Heart left ventricle (tissue), 16 donors: ENCODE data around the gene LYRM2. TPM values are rescaled to one million over a fixed set of nuclear protein-coding genes. Genes with fewer than 3 reads are reported as not detected.

Experiments
- ATAC-seq, 4 donors: fragments of 200-7000 bp; cut with Tn5 transposase; one replicate each; pipeline ENCODE4 v1.9.1; 2020 to 2022; ENCODE audit warnings: moderate library complexity in 4 of 4, mild to moderate bottlenecking in 3 of 4, moderate number of reproducible peaks in 1 of 4
- DNase-seq, 5 donors: peaks; one replicate each; pipeline ENCODE4 v3.0.0-alpha.2; 2020
- H3K27ac ChIP-seq, 12 donors: fragments of 200-600 bp; sonication (generic) in 4 of 12; one replicate each; pipeline versions ENCODE4 v1.5.0 to v1.8.0; 2016 to 2022; ENCODE audit warnings: mild to moderate bottlenecking in 2 of 12
- H3K27me3 ChIP-seq, 9 donors: fragments of 200-600 bp; sonication (generic) in 2 of 9; one replicate each; pipeline versions ENCODE4 v1.5.1 to v1.8.0; 2016 to 2022; ENCODE audit warnings: mild to moderate bottlenecking in 3 of 9
- H3K36me3 ChIP-seq, 9 donors: fragments of 200-600 bp; sonication (generic) in 2 of 9; one replicate each; pipeline versions ENCODE4 v1.5.0 to v1.8.0; 2018 to 2022; ENCODE audit warnings: mild to moderate bottlenecking in 2 of 9
- H3K4me1 ChIP-seq, 12 donors: fragments of 200-600 bp; sonication (generic) in 4 of 12; one replicate each; pipeline versions ENCODE4 v1.5.0 to v1.8.0; 2016 to 2022; ENCODE audit warnings: mild to moderate bottlenecking in 3 of 12
- H3K4me3 ChIP-seq, 12 donors: fragments of 200-600 bp; sonication (generic) in 4 of 12; one replicate each; pipeline versions ENCODE4 v1.5.0 to v1.8.0; 2017 to 2022; ENCODE audit warnings: mild to moderate bottlenecking in 9 of 12, moderate library complexity in 4 of 12
- H3K9me3 ChIP-seq, 12 donors: fragments of 200-600 bp; sonication (generic) in 4 of 12; one replicate each; pipeline versions ENCODE4 v1.5.0 to v1.8.0; 2016 to 2022; ENCODE audit warnings: mild to moderate bottlenecking in 1 of 12
- CTCF ChIP-seq, 12 donors: fragments of 200-600 bp; sonication (generic) in 4 of 12; IDR thresholded peaks; one replicate each; pipeline versions ENCODE4 v1.5.0 to v1.8.0; 2018 to 2022; ENCODE audit warnings: antibody characterized with exemption in 12 of 12, mild to moderate bottlenecking in 5 of 12
- POLR2A ChIP-seq, 2 donors: fragments of 450-650 bp; IDR thresholded peaks; one replicate each; pipeline ENCODE4 v1.6.1; 2017; ENCODE audit warnings: antibody characterized with exemption in 2 of 2, mild to moderate bottlenecking in 2 of 2, moderate library complexity in 2 of 2
- WGBS, 4 donors: extraction: QIAGEN DNeasy Blood & Tissue Kit in 2 of 4; methylation state at CpG; one replicate each; pipeline versions ENCODE4 v1.1.5 to v1.1.7; 2013 to 2018; 5-methylcytosine and 5-hydroxymethylcytosine counted together
- intact Hi-C, 10 donors: fragments of 100-400 bp; cut with DNase I; formaldehyde crosslinking; loops; one replicate each; pipeline versions ENCODE4 v1.11.1 to v1.14.2; 2022
- polyA plus RNA-seq, 2 donors: library from polyadenylated mRNA; stranded (reverse); fragments of 200-250 nt; gene quantifications; one replicate each; pipeline ENCODE4 v1.2.3, GENCODE V29; 2013
- total RNA-seq, 9 donors: library from RNA; depleted of rRNA in 2 of 9; stranded (reverse); fragments of >200 nt in 2 of 9; fragmentation: NEBNext Ultra II Directional in 3 of 9; extraction: Animal tissue kit (Norgen Biotek cat#: 25700) in 3 of 9; gene quantifications; one replicate each; pipeline versions ENCODE4 v1.1.0 to v1.2.4, GENCODE V29; 2016 to 2023
- donor health status: ischemic (EF 13 %, LVEDD 7.1; RV severe dilation, severe dysfunction).
- donor health status: healthy with polysubstance abuse.
- donor health status: DM: no; HTN: yes; CAD: no.
- donor health status: DM: no; HTN: no; CAD: no.
- donor health status: ischemic (EF 25% LVEDD 6.9; RV normal size, moderate dysfunction).
- donor health status: ischemic (EF 25% LVEDD 5.7; RV mildly dilated, moderate dysfunction).
- donor health status: healthy.
- donor health status: DM: yes; HTN: yes; CAD: no.
- donor health status: ischemic (EF 35%, LVEDD 5.7; RV mildly dilated, moderate dysfunction).
- donor health status: nonischemic (EF 11% LVEDD 7.7; RV severe dilation, severe dysfunction).
- donor health status: DM: yes; HTN: yes; CAD: no.
- donor health status: PGD.
- donor health status: ischemic (EF 29% LVEDD 5.4; RV normal size, mild dysfunction).
- donor health status: nonischemic (EF 23%, LVEDD 6.1; RV moderate dilation, normal function).

Gene LYRM2
- total and polyA plus RNA-seq, 11 donors: 15.2 to 50.0 (median 43.8) TPM

GRCh38 chr6:89662659-89663223 lies 24.2 kb upstream of the LYRM2 start:
- WGBS, 4 donors: 92 to 97% (median 96%) methylated on average over 4 of the region's 4 CpGs
- TF ChIP-seq POLR2A (IDR thresholded peaks at IDR 0.05) (no peak), CTCF (IDR thresholded peaks at IDR 0.05) (no peak)
- ATAC-seq: peak in 2 of 4 donors; percentile 10 to 34
- Histone ChIP-seq H3K4me3 (no peak overlapping the region), H3K27me3 (no peaks in the 10 kb centered on the region), H3K27ac (no peak overlapping the region), H3K9me3 (no peaks in the 10 kb centered on the region), H3K36me3 (peaks cover 0 to 100% (median 96%) of the 10 kb centered on the region in 9 donors), H3K4me1 (peaks cover 0 to 11% (median 0%) of the 10 kb centered on the region in 12 donors)
- intact Hi-C loops: no loop called here
- DNase-seq: no peak

DNA sequence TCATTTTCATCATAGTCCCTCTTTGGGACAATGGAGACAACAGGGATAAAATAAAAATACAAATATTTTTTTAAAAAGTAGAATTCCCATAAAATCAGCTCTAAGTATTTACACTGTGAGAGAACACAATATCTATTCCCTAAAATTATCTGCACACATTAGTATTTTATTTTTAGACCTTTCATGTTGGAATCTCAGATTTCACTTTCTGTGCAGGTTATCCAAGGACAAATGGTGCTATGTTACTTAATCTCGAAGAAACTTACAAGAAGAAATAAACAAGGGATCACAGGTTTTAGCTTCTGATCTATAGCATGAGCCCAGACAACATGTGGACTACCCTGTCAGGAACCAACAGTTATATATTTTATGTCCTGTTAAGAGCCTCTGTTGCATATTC lies 23.0 kb upstream of the LYRM2 start:
- DNase-seq (no peak), ATAC-seq (no peak)
- H3K4me3 ChIP-seq: no peak overlapping the region
- WGBS, 4 donors: 52 to 68% (median 58%) methylated on average over 1 of the region's 1 CpG
- TF ChIP-seq CTCF (IDR thresholded peaks at IDR 0.05): no peak
- TF ChIP-seq POLR2A (IDR thresholded peaks at IDR 0.05): no peak
- no peaks in the 10 kb centered on the region for H3K9me3 ChIP-seq
- H3K27me3 ChIP-seq: no peaks in the 10 kb centered on the region
- no peak overlapping the region for H3K27ac ChIP-seq
- intact Hi-C loops: no loop called here
- peaks cover 0 to 10% (median 0%) of the 10 kb centered on the region in 12 donors for H3K4me1 ChIP-seq
- H3K36me3 ChIP-seq: peaks cover 0 to 100% (median 96%) of the 10 kb centered on the region in 9 donors

- no peak for DNase-seq
- H3K36me3 ChIP-seq: peaks cover 0 to 100% (median 96%) of the 10 kb centered on the region in 9 donors
- 78 to 92% (median 89%) methylated on average over 4 of the region's 4 CpGs for WGBS, 4 donors
- peaks cover 0 to 10% (median 0%) of the 10 kb centered on the region in 12 donors for H3K4me1 ChIP-seq
- intact Hi-C loops: no loop called here
- no peak overlapping the region for H3K27ac ChIP-seq
- peak in 2 of 4 donors; percentile 25 to 31 for ATAC-seq
- no peak overlapping the region for H3K4me3 ChIP-seq
- TF ChIP-seq POLR2A (IDR thresholded peaks at IDR 0.05) (no peak), CTCF (IDR thresholded peaks at IDR 0.05) (no peak)
- H3K9me3 ChIP-seq: no peaks in the 10 kb centered on the region
- H3K27me3 ChIP-seq: no peaks in the 10 kb centered on the region
These were observed 22.4 kb upstream of the LYRM2 start for GRCh38 chr6:89660981-89661380.

DNA sequence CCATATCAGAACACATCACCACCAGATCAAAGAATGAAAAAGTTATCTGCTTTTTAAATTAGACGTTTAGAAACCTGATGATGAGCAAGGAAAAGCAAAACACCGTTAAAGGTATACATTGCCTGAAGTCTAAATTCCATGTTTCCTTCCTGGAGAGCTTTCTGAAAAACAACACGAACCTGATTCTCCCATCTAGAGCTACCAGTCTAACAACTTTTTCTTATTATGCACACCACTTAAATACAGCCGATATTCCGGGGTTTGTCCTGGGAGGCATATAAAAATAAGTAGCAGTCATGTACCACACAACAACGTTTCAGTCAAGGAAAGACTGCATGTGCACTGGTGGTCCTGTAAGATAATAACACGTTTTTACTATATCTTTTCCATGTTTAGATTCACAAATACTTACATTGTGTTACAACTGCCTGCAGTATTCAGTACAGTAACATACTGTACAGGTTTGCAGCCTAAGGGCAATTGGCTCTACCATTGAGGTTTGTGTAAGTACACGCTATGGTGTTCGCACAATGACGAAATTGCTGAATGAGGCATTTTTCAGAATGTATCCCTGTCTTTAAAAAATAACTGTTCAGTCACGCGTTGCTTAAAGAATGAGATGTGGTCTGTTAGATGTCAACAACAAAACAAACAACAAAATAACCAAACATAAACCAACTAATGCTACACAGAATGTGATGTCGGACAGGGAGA lies 19.1 kb upstream of the LYRM2 start:
- intact Hi-C loops: loop anchor here in 1 of 10 donors (10.0 kb wide), 1 partner anchor 687 kb away; no protein-coding TSS in a partner anchor
- DNase-seq (no peak), ATAC-seq (no peak)
- no peak overlapping the region for H3K27ac ChIP-seq
- no peaks in the 10 kb centered on the region for H3K27me3 ChIP-seq
- no peaks in the 10 kb centered on the region for H3K9me3 ChIP-seq
- H3K4me3 ChIP-seq: no peak overlapping the region
- no peak for TF ChIP-seq POLR2A (IDR thresholded peaks at IDR 0.05)
- no peak for TF ChIP-seq CTCF (IDR thresholded peaks at IDR 0.05)
- WGBS, 4 donors: 89 to 92% (median 91%) methylated on average over 13 of the region's 13 CpGs
- H3K4me1 ChIP-seq: peaks cover 0 to 10% (median 0%) of the 10 kb centered on the region in 12 donors
- peaks cover 0 to 100% (median 100%) of the 10 kb centered on the region in 9 donors for H3K36me3 ChIP-seq
